AG04450 (cell line): Measurements from ENCODE around the gene STN1. TPM values are rescaled to one million over a fixed set of nuclear protein-coding genes. Genes with fewer than 3 reads are reported as not detected.
A peak's percentile ranks its signal among the peaks of the same experiment; 100 is the strongest.

Experiments used
- CTCF ChIA-PET: fragments of 300-600, 350-600 bp; formaldehyde crosslinking; extraction: SDS; loops from one replicate; lab custom pipeline; 2022; ENCODE audit warnings: antibody characterized with exemption, inconsistent platforms; lab: Charles Lee
- POLR2A ChIA-PET: fragments of 350-600 bp; formaldehyde crosslinking; extraction: SDS; loops from one replicate; lab custom pipeline; 2021; ENCODE audit warnings: antibody characterized with exemption, inconsistent platforms; lab: Yijun Ruan, JAX
- DNase-seq: peaks from one replicate; pipeline ENCODE4 v3.0.0-alpha.2; 2011; ENCODE audit warnings: low read depth, low spot score
- H3K27ac ChIP-seq: one replicate; pipeline ENCODE4 v1.5.1; 2012; ENCODE audit warnings: low read depth, low read length, control low read depth
- H3K27me3 ChIP-seq: one replicate; pipeline ENCODE4 v1.6.0; 2012; ENCODE audit warnings: low read length; ENCODE audit not compliant: control insufficient read depth, insufficient read depth
- H3K4me3 ChIP-seq: 2 replicates; pipeline ENCODE4 v1.5.1; 2011; ENCODE audit warnings: mild to moderate bottlenecking, low read depth, low read length, control low read depth
- H3K9me3 ChIP-seq: 2 replicates; pipeline ENCODE4 v1.5.1; 2012; ENCODE audit warnings: low read length; ENCODE audit not compliant: control insufficient read depth, insufficient read depth
- CTCF ChIP-seq: IDR thresholded peaks from 2 replicates; pipeline ENCODE4 v1.5.1; 2011; ENCODE audit warnings: low read depth, low read length, control low read depth, inconsistent platforms
- polyA plus RNA-seq: library from polyadenylated mRNA; depleted of rRNA; stranded (reverse); fragments of >200 nt; gene quantifications from 2 replicates; pipeline ENCODE4 v1.2.3, GENCODE V29; 2011

Gene STN1
- polyA plus RNA-seq, 1 experiment = 19.0 TPM

- Histone ChIP-seq H3K27me3 (no peaks in the 10 kb centered on the region), H3K9me3 (no peaks in the 10 kb centered on the region), H3K4me3 (no peak overlapping the region), H3K27ac (no peak overlapping the region)
- no peak for DNase-seq
- ChIA-PET POLR2A (no interaction called here), CTCF (interaction anchor here (1.1 kb wide), 1 partner anchor 56 kb away, joined by 3 read pairs; no protein-coding TSS in a partner anchor)
- TF ChIP-seq CTCF = no peak
Observed at GRCh38 chr10:103837370-103838069, 80.5 kb downstream of the STN1 start.

- Histone ChIP-seq H3K27ac (no peak overlapping the region), H3K4me3 (no peak overlapping the region), H3K27me3 (no peaks in the 10 kb centered on the region), H3K9me3 (no peaks in the 10 kb centered on the region)
- POLR2A ChIA-PET = no interaction called here
- TF ChIP-seq CTCF = no peak
- CTCF ChIA-PET = interaction anchor here (1.0 kb wide), 1 partner anchor 48 kb away, joined by 4 read pairs; no protein-coding TSS in a partner anchor
- DNase-seq = no peak
Observed at GRCh38 chr10:103836861-103837260, 81.1 kb downstream of the STN1 start.

- Histone ChIP-seq H3K27ac (peak overlapping the region; percentile 4), H3K9me3 (no peaks in the 10 kb centered on the region), H3K4me3 (no peak overlapping the region), H3K27me3 (no peaks in the 10 kb centered on the region)
- POLR2A ChIA-PET = no interaction called here
- CTCF ChIA-PET = interaction anchor here (1.0 kb wide), 1 partner anchor 49 kb away, joined by 4 read pairs; no protein-coding TSS in a partner anchor
- DNase-seq = no peak
- TF ChIP-seq CTCF = no peak
Observed at GRCh38 chr10:103836273-103836672, 81.7 kb downstream of the STN1 start.

- no peak for TF ChIP-seq CTCF
- DNase-seq = peak; percentile 53
- Histone ChIP-seq H3K27ac (peak overlapping the region; percentile 47), H3K9me3 (no peaks in the 10 kb centered on the region), H3K27me3 (no peaks in the 10 kb centered on the region), H3K4me3 (no peak overlapping the region)
- POLR2A ChIA-PET = no interaction called here
- CTCF ChIA-PET = interaction anchor here (0.6 kb wide), 1 partner anchor 139 kb away, joined by 4 read pairs; no protein-coding TSS in a partner anchor
Observed at GRCh38 chr10:103835096-103836050, 82.6 kb downstream of the STN1 start.
